ENCODE measurements around the gene NINJ2. TPM values are rescaled to one million over a fixed set of nuclear protein-coding genes. Genes with fewer than 3 reads are reported as not detected.

The NINJ2 gene
- polyA plus RNA-seq, 3 donors = 32.9 to 92.7 (median 73.7) TPM

DNA sequence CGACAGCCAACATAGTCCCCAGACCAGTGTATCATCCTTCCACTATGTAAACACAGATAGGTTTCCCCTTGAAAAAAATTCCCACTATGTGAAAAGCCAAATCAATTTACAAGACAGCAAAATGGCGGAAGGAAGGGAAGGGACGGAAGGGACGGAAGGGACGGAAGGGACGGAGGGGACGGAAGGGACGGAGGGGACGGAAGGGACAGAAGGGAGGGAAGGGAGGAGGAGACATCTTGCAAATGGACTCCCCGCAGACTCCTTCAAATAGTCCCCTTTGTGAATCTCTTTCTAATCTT lies 75.3 kb downstream of the NINJ2 start:
- peaks cover 20% of the 10 kb centered on the region for H3K4me1 Mint-ChIP-seq
- no peaks in the 10 kb centered on the region for H3K27me3 Mint-ChIP-seq (ENCODE audit: low read depth in 3 of 3)
- peaks cover 0 to 5% (median 2%) of the 10 kb centered on the region in 7 donors for H3K9me3 Mint-ChIP-seq
- Histone ChIP-seq H3K4me2 (replicated peaks; ENCODE audit: extremely low read depth, low read length, poor library complexity, severe bottlenecking) (no peak overlapping the region), H3K9ac (ENCODE audit: insufficient read depth, low read length, poor library complexity, severe bottlenecking) (no peak overlapping the region), H3K4me1 (ENCODE audit: control insufficient read depth in 1 of 2, insufficient read depth in 2 of 2, low read length in 2 of 2) (peaks cover 14 to 16% of the 10 kb centered on the region in 2 donors), H3K9me3 (replicated peaks in 1 of 2; ENCODE audit: control insufficient read depth in 1 of 2, insufficient read depth in 1 of 2, low read length in 2 of 2) (no peaks in the 10 kb centered on the region), H3K27ac (ENCODE audit: low read depth in 1 of 2, low read length in 2 of 2) (no peak overlapping the region), H2AFZ (ENCODE audit: insufficient read depth, low read depth, low read length, poor library complexity, severe bottlenecking) (no peak overlapping the region), H3K4me3 (replicated peaks in 1 of 3; ENCODE audit: low read depth in 2 of 3, low read length in 3 of 3) (no peak overlapping the region), H3K36me3 (replicated peaks in 1 of 2; ENCODE audit: control insufficient read depth in 1 of 2, insufficient read depth in 2 of 2, low read length in 2 of 2) (no peaks in the 10 kb centered on the region), H3K27me3 (ENCODE audit: control insufficient read depth in 2 of 2, insufficient read depth in 2 of 2, low read length in 2 of 2) (no peaks in the 10 kb centered on the region), H4K20me1 (ENCODE audit: insufficient read depth, low read length) (no peaks in the 10 kb centered on the region), H3K79me2 (ENCODE audit: insufficient read depth, low read length) (no peaks in the 10 kb centered on the region)
- intact Hi-C loops (cut with micrococcal nuclease) = no loop called here
- peaks cover 17 to 20% of the 10 kb centered on the region in 2 donors for H3K36me3 Mint-ChIP-seq
- no peak overlapping the region for H3K4me3 Mint-ChIP-seq
- WGBS (ENCODE audit: insufficient coverage) = no CpG with 5 or more reads among the region's 10 CpGs
- TF ChIP-seq, protein P1, sequence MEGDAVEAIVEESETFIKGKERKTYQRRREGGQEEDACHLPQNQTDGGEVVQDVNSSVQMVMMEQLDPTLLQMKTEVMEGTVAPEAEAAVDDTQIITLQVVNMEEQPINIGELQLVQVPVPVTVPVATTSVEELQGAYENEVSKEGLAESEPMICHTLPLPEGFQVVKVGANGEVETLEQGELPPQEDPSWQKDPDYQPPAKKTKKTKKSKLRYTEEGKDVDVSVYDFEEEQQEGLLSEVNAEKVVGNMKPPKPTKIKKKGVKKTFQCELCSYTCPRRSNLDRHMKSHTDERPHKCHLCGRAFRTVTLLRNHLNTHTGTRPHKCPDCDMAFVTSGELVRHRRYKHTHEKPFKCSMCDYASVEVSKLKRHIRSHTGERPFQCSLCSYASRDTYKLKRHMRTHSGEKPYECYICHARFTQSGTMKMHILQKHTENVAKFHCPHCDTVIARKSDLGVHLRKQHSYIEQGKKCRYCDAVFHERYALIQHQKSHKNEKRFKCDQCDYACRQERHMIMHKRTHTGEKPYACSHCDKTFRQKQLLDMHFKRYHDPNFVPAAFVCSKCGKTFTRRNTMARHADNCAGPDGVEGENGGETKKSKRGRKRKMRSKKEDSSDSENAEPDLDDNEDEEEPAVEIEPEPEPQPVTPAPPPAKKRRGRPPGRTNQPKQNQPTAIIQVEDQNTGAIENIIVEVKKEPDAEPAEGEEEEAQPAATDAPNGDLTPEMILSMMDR (IDR thresholded peaks at IDR 0.05) = no peak
- no peak overlapping the region for H3K27ac Mint-ChIP-seq
- DNase-seq = no peak

DNA sequence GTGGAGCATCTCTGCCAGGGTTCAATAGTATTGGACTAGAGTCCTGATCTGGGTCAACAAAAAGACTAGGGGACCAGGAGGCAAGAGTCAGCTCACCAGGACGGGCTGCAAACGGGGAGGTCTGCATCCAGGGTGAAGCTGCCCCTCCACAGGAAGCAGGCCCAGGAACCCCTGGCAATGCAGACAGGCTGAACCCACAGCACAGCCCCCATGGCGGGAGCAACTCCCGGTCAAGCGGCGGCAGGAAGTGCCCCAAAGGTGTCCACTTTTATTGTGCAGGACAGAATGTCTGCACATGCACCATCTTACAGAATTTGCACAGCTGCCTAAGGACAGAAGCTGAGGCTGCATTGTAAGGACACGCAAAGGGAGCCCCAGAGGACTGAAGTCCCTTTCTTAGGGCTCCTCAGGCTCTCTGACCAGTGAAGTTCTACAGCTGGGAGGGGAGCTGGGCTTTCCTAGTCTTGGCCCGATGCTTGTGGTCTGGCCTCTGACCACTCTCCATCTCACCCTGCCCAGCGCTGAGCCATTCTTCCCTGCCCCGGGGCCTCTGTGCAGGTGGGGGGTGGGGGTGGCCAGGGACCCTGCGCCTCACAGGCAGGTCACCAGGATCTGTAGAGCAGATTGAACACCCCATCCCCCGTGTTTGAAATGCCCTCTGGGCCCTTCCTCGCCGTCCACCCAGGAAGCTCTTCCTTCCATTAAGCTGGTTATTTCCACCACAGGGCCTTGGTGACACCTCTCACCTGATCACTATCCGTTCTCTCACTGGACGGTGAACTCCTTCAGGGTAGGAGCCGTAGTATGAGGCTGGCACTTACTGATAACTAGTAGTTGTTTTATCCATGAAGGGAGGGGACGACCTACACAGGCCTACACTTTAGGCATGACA lies 75.9 kb downstream of the NINJ2 start:
- H3K9me3 Mint-ChIP-seq = peaks cover 0 to 5% (median 2%) of the 10 kb centered on the region in 7 donors
- H3K36me3 Mint-ChIP-seq = peaks cover 17 to 20% of the 10 kb centered on the region in 2 donors
- Histone ChIP-seq H3K4me1 (ENCODE audit: control insufficient read depth in 1 of 2, insufficient read depth in 2 of 2, low read length in 2 of 2) (peaks cover 13 to 14% of the 10 kb centered on the region in 2 donors), H3K36me3 (replicated peaks in 1 of 2; ENCODE audit: control insufficient read depth in 1 of 2, insufficient read depth in 2 of 2, low read length in 2 of 2) (no peaks in the 10 kb centered on the region), H3K27ac (ENCODE audit: low read depth in 1 of 2, low read length in 2 of 2) (no peak overlapping the region), H4K20me1 (ENCODE audit: insufficient read depth, low read length) (no peaks in the 10 kb centered on the region), H3K9me3 (replicated peaks in 1 of 2; ENCODE audit: control insufficient read depth in 1 of 2, insufficient read depth in 1 of 2, low read length in 2 of 2) (no peaks in the 10 kb centered on the region), H3K4me2 (replicated peaks; ENCODE audit: extremely low read depth, low read length, poor library complexity, severe bottlenecking) (no peak overlapping the region), H3K4me3 (replicated peaks in 1 of 3; ENCODE audit: low read depth in 2 of 3, low read length in 3 of 3) (no peak overlapping the region), H2AFZ (ENCODE audit: insufficient read depth, low read depth, low read length, poor library complexity, severe bottlenecking) (no peak overlapping the region), H3K79me2 (ENCODE audit: insufficient read depth, low read length) (no peaks in the 10 kb centered on the region), H3K27me3 (ENCODE audit: control insufficient read depth in 2 of 2, insufficient read depth in 2 of 2, low read length in 2 of 2) (no peaks in the 10 kb centered on the region), H3K9ac (ENCODE audit: insufficient read depth, low read length, poor library complexity, severe bottlenecking) (no peak overlapping the region)
- H3K27me3 Mint-ChIP-seq (ENCODE audit: low read depth in 3 of 3) = no peaks in the 10 kb centered on the region
- no peak overlapping the region for H3K4me3 Mint-ChIP-seq
- TF ChIP-seq, protein P1 (IDR thresholded peaks at IDR 0.05) = no peak
- H3K4me1 Mint-ChIP-seq = peaks cover 16% of the 10 kb centered on the region
- intact Hi-C loops (cut with micrococcal nuclease) = no loop called here
- WGBS (ENCODE audit: insufficient coverage) = 93% methylated on average over 7 of the region's 18 CpGs
- no peak for DNase-seq
- peak overlapping the region in 1 of 7 donors; percentile 21 for H3K27ac Mint-ChIP-seq
